COLO668 (cell line): Measurements from ENCODE around the gene C3orf62.

ENCODE experiments used
- DNase-seq: peaks from one replicate; lab custom pipeline; 2025; ENCODE audit not compliant: unreplicated experiment; lab: John Stamatoyannopoulos, UW

Gene C3orf62

GRCh38 chr3:49276475-49277382 lies at the start of gene C3orf62:
Gene C3orf62 (minus strand): TSS chr3:49277232. CDS start chr3:49276872, 360 bp downstream.
- peak; percentile 56 for DNase-seq

DNA sequence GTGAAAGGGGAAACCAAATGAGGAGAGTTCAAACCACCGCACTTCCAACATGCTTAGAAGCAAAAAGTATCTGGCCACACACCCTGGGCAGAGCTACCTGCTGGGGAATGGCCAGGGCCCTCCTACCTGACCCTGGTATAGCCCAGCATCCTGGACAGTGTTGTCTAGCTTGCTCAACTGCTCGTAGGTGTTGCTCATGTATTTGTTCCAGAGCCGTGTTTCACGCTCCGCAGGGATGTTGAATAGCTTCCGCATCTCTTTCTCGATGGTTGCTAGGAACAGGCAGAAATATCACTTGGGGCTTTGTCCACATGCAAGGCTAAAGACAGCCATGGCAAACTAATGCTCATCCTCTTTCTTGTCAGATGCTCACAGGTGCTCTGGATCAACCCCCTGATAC lies 47.7 kb upstream of the C3orf62 start:
- no peak for DNase-seq

DNA sequence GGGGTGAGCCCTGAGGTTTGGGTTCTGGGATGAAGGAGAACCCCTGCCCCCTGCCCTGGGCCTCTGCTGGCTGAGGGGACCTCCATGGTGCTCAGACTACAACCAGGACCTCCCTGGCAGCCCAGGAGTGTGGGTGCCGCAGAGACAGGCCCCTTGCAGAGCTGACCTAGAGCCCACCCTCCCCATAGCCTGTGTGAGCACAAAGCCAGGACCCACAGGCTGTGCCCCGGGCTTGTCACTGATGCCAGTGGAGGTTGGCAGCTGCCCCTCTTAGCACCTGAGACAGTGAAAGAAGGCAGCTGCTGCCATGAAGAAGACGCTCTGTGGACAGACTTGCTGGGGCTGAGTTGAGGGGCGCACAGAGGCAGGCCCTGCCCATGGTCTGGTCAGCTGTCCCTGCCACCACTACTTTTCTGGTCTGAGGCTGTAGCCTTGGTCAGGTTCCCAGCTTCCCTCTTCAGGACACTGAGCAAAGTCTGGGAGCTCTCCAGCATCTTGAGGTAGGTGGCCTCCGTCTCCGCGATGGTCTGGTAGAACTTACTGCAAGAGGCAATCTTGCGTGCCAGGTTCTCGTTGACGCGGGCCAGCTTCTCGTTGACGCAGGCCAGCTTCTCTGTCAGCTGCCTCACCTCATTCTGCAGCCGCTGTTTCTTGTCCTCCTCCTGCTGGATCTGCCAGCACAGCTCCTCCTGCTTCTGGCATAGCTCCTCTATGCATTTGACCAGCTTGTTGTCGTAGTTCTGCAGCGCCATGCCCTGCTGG lies 39.8 kb upstream of the C3orf62 start:
- DNase-seq = no peak

- DNase-seq = no peak
Observed at GRCh38 chr3:49313896-49314688, 37.1 kb upstream of the C3orf62 start.

DNA sequence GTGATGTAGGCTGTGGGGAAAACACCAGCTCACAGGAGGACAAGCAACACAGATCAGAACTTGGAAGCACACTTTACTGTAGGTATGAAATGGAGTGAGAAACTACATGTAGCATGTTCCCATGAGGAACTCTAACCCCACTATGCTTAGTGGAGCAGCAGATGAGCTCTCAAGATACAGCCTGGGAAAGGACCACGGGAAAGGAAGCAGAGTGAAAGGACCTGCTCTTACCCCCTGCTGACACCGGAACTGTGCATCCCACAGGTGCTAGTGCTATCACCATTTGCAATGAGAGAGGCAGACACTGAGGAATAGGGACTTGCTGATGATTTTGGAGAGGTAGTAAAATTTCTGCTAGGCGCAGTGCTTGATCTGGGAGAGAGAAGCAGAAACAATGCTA lies 34.3 kb upstream of the C3orf62 start:
- DNase-seq = no peak

- DNase-seq = no peak
Observed at GRCh38 chr3:49310677-49311076, 33.6 kb upstream of the C3orf62 start.

DNA sequence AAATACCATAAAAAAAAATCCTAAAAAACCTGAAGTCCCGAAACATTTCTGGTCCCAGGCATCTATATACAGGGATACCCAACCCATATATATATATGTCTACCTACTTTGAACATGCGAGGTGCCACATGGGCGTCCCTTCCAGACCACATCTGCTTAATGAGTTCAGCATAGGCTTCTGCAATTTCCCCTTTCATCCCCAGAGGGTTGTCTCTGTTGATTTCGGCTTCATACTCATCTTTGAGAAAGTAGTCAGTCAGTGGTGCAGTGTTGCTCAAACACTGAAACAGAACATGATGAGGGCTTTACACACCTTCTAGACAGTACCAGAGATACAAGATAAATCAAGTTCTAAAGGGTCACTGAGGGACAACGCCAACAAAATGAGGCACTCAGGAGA lies 28.6 kb upstream of the C3orf62 start:
- no peak for DNase-seq

DNA sequence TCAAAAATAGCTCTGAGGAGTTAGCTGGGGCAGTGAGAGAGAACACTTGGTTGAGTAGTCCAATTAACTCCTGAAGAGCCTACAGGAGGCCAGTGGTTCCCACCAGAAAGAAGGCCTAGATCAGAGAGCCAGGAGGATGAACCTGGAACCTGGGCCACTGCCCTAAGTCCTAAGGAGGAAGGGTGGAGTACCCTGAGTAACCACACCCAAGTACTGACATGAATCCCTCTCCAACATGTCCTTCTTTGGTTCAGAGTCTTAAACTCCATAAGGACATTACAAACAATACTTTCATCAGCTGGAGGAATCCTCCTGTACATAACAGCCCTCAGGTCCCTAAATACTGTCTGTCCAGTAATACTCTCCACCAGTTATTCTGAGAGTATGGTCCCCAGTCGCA lies 25.6 kb upstream of the C3orf62 start:
- no peak for DNase-seq

GRCh38 chr3:49300595-49300994 lies 23.6 kb upstream of the C3orf62 start:
- DNase-seq = no peak

- DNase-seq = no peak
Observed at GRCh38 chr3:49298511-49298910, 21.5 kb upstream of the C3orf62 start.

GRCh38 chr3:49296781-49297411 lies 19.9 kb upstream of the C3orf62 start:
- DNase-seq = no peak

GRCh38 chr3:49295489-49296058 lies 18.5 kb upstream of the C3orf62 start:
- peak; percentile 1 for DNase-seq

DNA sequence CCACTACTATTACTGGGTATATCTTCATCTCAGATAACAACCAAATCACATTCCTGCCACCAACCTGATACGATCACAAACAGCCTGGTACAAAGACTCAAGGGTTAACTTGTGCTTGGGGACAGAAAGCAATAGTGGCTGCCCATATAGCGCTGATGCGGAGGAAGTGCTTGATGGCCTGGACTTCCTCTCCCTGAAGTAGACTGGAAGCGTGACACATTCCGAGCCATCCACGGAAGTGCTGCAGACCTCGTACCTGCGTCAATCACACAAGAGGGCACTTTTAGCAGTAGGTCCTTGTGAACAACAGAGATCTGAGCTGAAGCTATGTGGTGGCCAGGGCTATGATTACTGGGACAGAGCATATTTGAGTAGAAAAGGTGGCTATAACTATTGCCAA lies 17.3 kb upstream of the C3orf62 start:
- DNase-seq = no peak

DNA sequence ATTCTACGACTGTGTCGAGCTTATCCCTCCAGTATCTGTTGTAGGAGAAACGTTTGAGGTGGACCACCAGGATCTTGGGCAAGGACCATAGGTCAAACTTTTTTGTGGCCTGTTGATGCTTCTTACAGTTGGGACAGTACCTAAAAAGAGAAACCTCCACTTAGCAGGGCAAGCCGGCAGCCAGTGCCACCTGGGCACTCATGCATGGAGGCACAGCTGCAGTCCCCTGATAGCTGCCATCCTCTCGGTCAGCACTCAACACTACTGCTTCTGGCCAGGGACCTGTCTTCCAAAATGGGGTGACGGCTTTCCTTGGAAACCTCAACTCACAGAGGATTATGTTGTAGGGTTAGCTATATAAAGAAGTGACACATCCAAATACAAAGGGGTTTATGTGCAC lies 7.0 kb upstream of the C3orf62 start:
- DNase-seq = no peak

GRCh38 chr3:49279376-49279775 lies 2.3 kb upstream of the C3orf62 start:
- DNase-seq = no peak

GRCh38 chr3:49278548-49278947 lies 1.5 kb upstream of the C3orf62 start:
- DNase-seq = no peak

GRCh38 chr3:49277383-49277775 lies 347 bp upstream of the C3orf62 start:
- DNase-seq = no peak

GRCh38 chr3:49273825-49274532 lies 3.1 kb downstream of the C3orf62 start:
- DNase-seq = no peak

DNA sequence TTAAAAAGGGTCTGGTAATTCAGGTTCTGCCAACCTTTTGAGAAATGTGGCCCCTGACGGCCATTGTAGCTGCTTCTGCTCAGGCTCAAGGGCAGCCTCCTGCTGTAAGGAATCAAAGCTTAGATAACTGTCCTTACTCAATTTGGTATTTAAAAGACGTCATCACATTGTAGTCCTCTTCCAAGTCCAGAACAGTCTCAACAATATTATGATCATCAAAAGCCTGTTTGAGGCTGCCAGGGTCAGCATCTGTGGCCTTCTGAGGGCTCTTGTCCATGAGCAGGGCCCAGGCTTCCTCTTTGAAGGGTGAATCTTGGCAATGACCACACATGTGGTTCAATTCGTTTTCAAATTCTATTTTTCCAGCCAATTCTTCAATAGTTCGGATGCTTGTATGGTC lies 6.0 kb downstream of the C3orf62 start:
- DNase-seq = no peak

DNA sequence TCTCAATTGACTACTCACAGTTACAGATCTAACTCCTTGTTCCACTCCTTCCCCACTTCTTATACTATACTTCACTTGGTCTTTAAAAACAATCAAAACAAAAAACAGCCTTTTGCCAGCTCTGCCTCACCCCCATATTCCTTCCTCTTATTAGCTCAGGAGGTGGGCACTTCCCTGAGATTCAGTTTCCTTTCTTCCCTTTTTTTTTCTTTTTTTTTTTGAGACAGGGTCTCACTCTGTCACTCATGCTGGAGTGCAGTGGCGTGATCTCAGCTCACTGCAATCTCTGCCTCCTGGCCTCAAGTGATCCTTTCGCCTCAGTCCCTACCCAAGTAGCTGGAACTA lies 6.9 kb downstream of the C3orf62 start:
- DNase-seq = no peak
